GM21526 (cell line): Measurements from ENCODE around the gene REEP3.
"Not testable (repeated sequence)": the region's sequence is repeated elsewhere in the genome, so short reads cannot be mapped to it uniquely, and the experiment has no call there.

Source experiments
- ATAC-seq: cut with Tn5 transposase; IDR thresholded peaks from one replicate; pipeline ENCODE4 v1.9.1; 2021; ENCODE audit warnings: moderate library complexity; ENCODE audit not compliant: unreplicated experiment, low FRiP score

The REEP3 gene

GRCh38 chr10:63653747-63654146, 132.5 kb downstream of the REEP3 start:
- no peak for ATAC-seq

GRCh38 chr10:63657761-63658160, 136.6 kb downstream of the REEP3 start:
- ATAC-seq: no peak

GRCh38 chr10:63660941-63661340, 139.7 kb downstream of the REEP3 start:
- ATAC-seq: not testable (repeated sequence)

GRCh38 chr10:63661347-63661746, 140.1 kb downstream of the REEP3 start:
- ATAC-seq: no peak

- no peak for ATAC-seq
Observed at GRCh38 chr10:63664341-63664885, 143.2 kb downstream of the REEP3 start.

- ATAC-seq: not testable (repeated sequence)
Observed at GRCh38 chr10:63665006-63665580, 143.9 kb downstream of the REEP3 start.

- ATAC-seq: no peak
Observed at GRCh38 chr10:63665670-63666134, 144.5 kb downstream of the REEP3 start.

GRCh38 chr10:63666836-63667383, 145.7 kb downstream of the REEP3 start:
- ATAC-seq: peak; percentile 53

GRCh38 chr10:63667596-63668480, 146.6 kb downstream of the REEP3 start:
- no peak for ATAC-seq

- ATAC-seq: no peak
Observed at GRCh38 chr10:63670291-63670898, 149.2 kb downstream of the REEP3 start.

GRCh38 chr10:63671317-63671937, 150.2 kb downstream of the REEP3 start:
- no peak for ATAC-seq

GRCh38 chr10:63672491-63672890, 151.3 kb downstream of the REEP3 start:
- ATAC-seq: no peak

- no peak for ATAC-seq
Observed at GRCh38 chr10:63673246-63673645, 152.0 kb downstream of the REEP3 start.

- ATAC-seq: no peak
Observed at GRCh38 chr10:63673846-63674245, 152.6 kb downstream of the REEP3 start.
